GM12891 (cell line): ENCODE data around the gene IQGAP2.

ENCODE experiments used
- POLR2A ChIP-seq: IDR thresholded peaks from 2 replicates; pipeline ENCODE4 v1.6.1; 2011; ENCODE audit warnings: low read depth, low read length, control low read depth
- POLR2AphosphoS5 ChIP-seq: IDR thresholded peaks from 2 replicates; pipeline ENCODE4 v1.6.1; 2011; ENCODE audit warnings: low read depth, low read length, control low read depth
- SPI1 ChIP-seq: IDR thresholded peaks from 2 replicates; pipeline ENCODE4 v1.6.1; 2011; ENCODE audit warnings: low read depth, low read length, control low read depth

- TF ChIP-seq SPI1 (no peak), POLR2A (no peak), POLR2AphosphoS5 (no peak)
These were observed 287.1 kb downstream of the IQGAP2 start for GRCh38 chr5:76690037-76690679.
